Hepatocyte (in vitro differentiated cells): ENCODE results near the gene PLCB4.

Source experiments
- EZH2 ChIP-seq: fragments of 200-600 bp; sonication (generic); IDR thresholded peaks from 2 replicates; pipeline ENCODE4 v1.6.1; 2016; ENCODE audit warnings: antibody characterized with exemption, mild to moderate bottlenecking, borderline replicate concordance
- TF ChIP-seq, protein P1 (sequence below): fragments of 200-600 bp; sonication (generic); IDR thresholded peaks from 2 replicates; pipeline ENCODE4 v1.5.1; 2016; ENCODE audit warnings: antibody characterized with exemption, mild to moderate bottlenecking; ENCODE audit not compliant: poor library complexity

- TF ChIP-seq, protein P1, sequence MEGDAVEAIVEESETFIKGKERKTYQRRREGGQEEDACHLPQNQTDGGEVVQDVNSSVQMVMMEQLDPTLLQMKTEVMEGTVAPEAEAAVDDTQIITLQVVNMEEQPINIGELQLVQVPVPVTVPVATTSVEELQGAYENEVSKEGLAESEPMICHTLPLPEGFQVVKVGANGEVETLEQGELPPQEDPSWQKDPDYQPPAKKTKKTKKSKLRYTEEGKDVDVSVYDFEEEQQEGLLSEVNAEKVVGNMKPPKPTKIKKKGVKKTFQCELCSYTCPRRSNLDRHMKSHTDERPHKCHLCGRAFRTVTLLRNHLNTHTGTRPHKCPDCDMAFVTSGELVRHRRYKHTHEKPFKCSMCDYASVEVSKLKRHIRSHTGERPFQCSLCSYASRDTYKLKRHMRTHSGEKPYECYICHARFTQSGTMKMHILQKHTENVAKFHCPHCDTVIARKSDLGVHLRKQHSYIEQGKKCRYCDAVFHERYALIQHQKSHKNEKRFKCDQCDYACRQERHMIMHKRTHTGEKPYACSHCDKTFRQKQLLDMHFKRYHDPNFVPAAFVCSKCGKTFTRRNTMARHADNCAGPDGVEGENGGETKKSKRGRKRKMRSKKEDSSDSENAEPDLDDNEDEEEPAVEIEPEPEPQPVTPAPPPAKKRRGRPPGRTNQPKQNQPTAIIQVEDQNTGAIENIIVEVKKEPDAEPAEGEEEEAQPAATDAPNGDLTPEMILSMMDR = no peak
- no peak for TF ChIP-seq EZH2
These were observed 23.2 kb downstream of the PLCB4 start for GRCh38 chr20:9092113-9092512.
